ENCODE results near the gene IL1RAPL1. TPM values are rescaled to one million over a fixed set of nuclear protein-coding genes. Genes with fewer than 3 reads are reported as not detected.

IL1RAPL1 gene
- total RNA-seq, 2 donors from 2014 or later: 1.2 to 3.0 TPM

DNA sequence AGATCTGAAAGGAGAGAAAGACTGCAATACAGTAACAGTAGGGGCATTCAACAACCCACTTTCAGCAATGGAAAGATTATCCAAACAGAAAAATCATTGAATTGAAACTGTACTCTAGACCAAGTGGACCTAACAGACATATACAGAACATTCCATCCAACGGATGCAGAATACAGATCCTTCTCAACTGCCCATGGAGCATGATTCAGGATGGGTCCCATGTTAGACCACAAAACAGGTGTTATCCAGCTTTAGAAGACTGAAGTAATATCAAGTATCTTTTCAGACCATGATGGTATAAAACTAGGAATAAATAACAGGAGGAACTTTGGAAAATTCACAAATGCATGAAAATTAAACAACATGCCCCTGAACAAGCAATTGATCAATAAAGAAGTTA lies 1060.9 kb downstream of the IL1RAPL1 start:
- H3K27me3 ChIP-seq: no peaks in the 10 kb centered on the region
- DNase-seq (ENCODE audit: low spot score): no peak
- H3K27ac ChIP-seq: no peak overlapping the region
- TF ChIP-seq, protein P1, sequence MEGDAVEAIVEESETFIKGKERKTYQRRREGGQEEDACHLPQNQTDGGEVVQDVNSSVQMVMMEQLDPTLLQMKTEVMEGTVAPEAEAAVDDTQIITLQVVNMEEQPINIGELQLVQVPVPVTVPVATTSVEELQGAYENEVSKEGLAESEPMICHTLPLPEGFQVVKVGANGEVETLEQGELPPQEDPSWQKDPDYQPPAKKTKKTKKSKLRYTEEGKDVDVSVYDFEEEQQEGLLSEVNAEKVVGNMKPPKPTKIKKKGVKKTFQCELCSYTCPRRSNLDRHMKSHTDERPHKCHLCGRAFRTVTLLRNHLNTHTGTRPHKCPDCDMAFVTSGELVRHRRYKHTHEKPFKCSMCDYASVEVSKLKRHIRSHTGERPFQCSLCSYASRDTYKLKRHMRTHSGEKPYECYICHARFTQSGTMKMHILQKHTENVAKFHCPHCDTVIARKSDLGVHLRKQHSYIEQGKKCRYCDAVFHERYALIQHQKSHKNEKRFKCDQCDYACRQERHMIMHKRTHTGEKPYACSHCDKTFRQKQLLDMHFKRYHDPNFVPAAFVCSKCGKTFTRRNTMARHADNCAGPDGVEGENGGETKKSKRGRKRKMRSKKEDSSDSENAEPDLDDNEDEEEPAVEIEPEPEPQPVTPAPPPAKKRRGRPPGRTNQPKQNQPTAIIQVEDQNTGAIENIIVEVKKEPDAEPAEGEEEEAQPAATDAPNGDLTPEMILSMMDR (IDR thresholded peaks at IDR 0.05): no peak
- no peak overlapping the region for H3K4me3 ChIP-seq
- no peaks in the 10 kb centered on the region for H3K36me3 ChIP-seq
- H3K4me1 ChIP-seq: no peaks in the 10 kb centered on the region
- H3K9me3 ChIP-seq: no peaks in the 10 kb centered on the region

DNA sequence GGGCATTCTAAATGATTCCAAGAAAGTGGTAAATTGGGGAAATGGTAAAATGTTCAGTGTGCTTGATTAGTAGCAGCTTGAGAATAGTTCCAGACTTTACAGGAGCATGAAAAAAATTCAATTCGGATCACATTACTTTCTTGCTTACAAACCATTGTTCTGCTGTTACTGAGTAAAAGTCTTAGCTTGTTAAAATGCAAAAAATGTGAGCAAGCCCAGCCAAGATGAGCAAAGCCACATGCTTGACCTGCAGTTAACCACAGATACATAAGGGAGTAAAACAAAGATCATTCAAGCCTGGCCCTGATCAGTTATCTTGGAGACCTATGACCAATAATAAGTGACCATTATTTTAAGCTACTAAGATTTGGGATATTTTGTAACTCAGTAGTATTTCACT lies 1065.2 kb downstream of the IL1RAPL1 start:
- no peaks in the 10 kb centered on the region for H3K4me1 ChIP-seq
- no peaks in the 10 kb centered on the region for H3K36me3 ChIP-seq
- TF ChIP-seq, protein P1 (IDR thresholded peaks at IDR 0.05): no peak

DNA sequence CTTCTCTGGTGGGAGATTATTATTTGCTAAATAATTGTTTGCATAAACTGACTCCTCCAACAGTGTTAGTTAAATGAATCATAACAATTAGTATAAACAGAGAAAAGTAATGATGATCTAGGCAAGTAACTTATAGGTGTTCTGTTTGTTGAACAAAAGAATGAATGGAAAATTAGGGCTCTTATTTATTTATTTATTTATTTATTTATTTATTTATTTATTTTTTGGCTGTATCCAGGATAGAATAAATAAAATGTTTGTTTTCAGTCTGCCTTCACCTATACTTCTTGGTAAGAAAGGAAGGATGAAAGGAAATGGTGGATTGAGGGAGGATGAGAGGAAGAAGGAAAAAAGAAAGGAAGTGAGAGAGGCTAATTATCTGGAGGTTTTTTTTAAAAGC lies 1066.5 kb downstream of the IL1RAPL1 start:
- no peak overlapping the region for H3K27ac ChIP-seq
- TF ChIP-seq, protein P1 (IDR thresholded peaks at IDR 0.05): no peak
- no peak overlapping the region for H3K4me3 ChIP-seq
- H3K27me3 ChIP-seq: no peaks in the 10 kb centered on the region
- DNase-seq (ENCODE audit: low spot score): no peak
- no peaks in the 10 kb centered on the region for H3K9me3 ChIP-seq
- no peaks in the 10 kb centered on the region for H3K4me1 ChIP-seq
- no peaks in the 10 kb centered on the region for H3K36me3 ChIP-seq

More for the DNA sequence above, 1065.2 kb downstream of the IL1RAPL1 start:
- Histone ChIP-seq H3K4me3 (no peak overlapping the region), H3K9me3 (no peaks in the 10 kb centered on the region), H3K27ac (no peak overlapping the region), H3K27me3 (no peaks in the 10 kb centered on the region)
- no peak for DNase-seq (ENCODE audit: low spot score)

DNA sequence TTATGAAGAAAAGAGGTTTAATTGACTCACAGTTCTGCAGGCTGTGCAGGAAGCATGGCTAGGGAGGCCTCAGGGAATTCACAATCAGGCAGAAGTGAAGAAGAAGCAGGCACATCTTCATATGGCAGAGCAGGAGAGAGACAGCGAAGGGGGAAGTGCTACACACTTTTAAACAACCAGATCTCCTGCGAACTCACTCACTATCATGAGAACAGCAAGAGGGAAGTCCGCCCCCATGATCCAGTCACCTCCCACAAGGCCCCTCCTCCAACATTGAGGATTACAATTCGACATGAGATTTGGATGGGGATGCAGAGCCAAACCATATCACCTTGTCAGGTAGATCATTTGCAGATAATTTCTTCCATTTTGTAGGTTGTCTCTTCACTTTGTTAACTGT lies 1072.7 kb downstream of the IL1RAPL1 start:
- no peak for DNase-seq (ENCODE audit: low spot score)
- peaks cover 0 to 10% of the 10 kb centered on the region in 2 donors for H3K4me1 ChIP-seq
- no peak overlapping the region for H3K27ac ChIP-seq

DNA sequence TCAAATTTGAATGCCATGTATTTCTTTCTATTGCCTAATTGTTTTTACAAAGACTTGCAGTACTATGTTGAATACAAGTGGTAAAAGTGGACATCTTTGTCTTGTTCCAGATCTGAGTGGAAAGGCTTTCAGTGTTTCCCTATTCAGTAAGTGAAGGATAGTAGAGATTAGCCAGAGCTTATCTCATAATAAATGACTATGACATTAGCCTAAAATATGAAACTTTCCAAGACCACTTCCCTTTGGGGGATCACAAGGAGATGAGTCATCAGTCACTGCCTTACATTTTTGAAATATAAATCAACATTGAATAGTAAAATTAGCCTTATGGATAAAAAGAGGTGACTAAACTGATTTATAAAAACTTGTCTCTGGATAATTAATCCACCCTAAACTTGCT lies 1074.0 kb downstream of the IL1RAPL1 start:
- TF ChIP-seq, protein P1 (IDR thresholded peaks at IDR 0.05): no peak

More for the DNA sequence above, 1072.7 kb downstream of the IL1RAPL1 start:
- TF ChIP-seq, protein P1 (IDR thresholded peaks at IDR 0.05): no peak
- Histone ChIP-seq H3K9me3 (no peaks in the 10 kb centered on the region), H3K36me3 (no peaks in the 10 kb centered on the region), H3K27me3 (no peaks in the 10 kb centered on the region), H3K4me3 (no peak overlapping the region)

DNA sequence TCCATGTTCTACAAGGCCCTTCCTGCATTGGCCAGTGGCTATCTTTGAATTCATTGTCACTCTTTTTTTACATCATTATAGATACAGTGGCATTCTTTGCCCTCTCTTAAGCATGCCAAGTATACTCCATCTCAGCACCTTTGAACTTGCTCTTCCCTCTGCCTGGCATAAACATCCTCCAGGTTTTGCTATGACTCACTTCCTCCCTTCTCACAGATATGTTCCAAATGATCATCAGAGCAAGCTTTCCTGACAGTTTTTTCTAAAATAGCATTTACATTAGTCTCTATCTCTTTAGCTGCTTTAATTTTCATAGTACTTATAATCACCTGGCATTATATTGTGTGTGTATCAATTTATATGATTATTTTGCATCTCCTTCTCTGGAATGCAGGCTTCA lies 1074.9 kb downstream of the IL1RAPL1 start:
- H3K4me1 ChIP-seq: peaks cover 0 to 10% of the 10 kb centered on the region in 2 donors
- no peaks in the 10 kb centered on the region for H3K36me3 ChIP-seq
- DNase-seq (ENCODE audit: low spot score): no peak
- no peaks in the 10 kb centered on the region for H3K27me3 ChIP-seq
- no peak overlapping the region for H3K27ac ChIP-seq
- TF ChIP-seq, protein P1 (IDR thresholded peaks at IDR 0.05): no peak
- no peaks in the 10 kb centered on the region for H3K9me3 ChIP-seq
- H3K4me3 ChIP-seq: no peak overlapping the region

More for the DNA sequence above, 1074.0 kb downstream of the IL1RAPL1 start:
- H3K36me3 ChIP-seq: no peaks in the 10 kb centered on the region
- H3K27me3 ChIP-seq: no peaks in the 10 kb centered on the region
- H3K4me3 ChIP-seq: no peak overlapping the region
- DNase-seq (ENCODE audit: low spot score): no peak
- no peak overlapping the region for H3K27ac ChIP-seq
- H3K9me3 ChIP-seq: no peaks in the 10 kb centered on the region
- H3K4me1 ChIP-seq: peaks cover 0 to 10% of the 10 kb centered on the region in 2 donors
